ENCODE data around the gene NAT8L. TPM values are rescaled to one million over a fixed set of nuclear protein-coding genes. Genes with fewer than 3 reads are reported as not detected.

The NAT8L gene
- total RNA-seq, 1 donor from 2014 or later, result 1.2 TPM

- DNase-seq, result no peak
Observed at GRCh38 chr4:2045518-2045951, 13.6 kb upstream of the NAT8L start.

- DNase-seq, result no peak
Observed at GRCh38 chr4:2046031-2046961, 12.8 kb upstream of the NAT8L start.

- DNase-seq, result no peak
Observed at GRCh38 chr4:2047031-2047660, 12.0 kb upstream of the NAT8L start.

GRCh38 chr4:2047781-2048581 lies 11.1 kb upstream of the NAT8L start:
- no peak for DNase-seq

GRCh38 chr4:2048831-2049230 lies 10.3 kb upstream of the NAT8L start:
- DNase-seq, result no peak

GRCh38 chr4:2049381-2049780 lies 9.7 kb upstream of the NAT8L start:
- DNase-seq, result no peak

- no peak for DNase-seq
Observed at GRCh38 chr4:2049811-2050210, 9.3 kb upstream of the NAT8L start.

GRCh38 chr4:2051086-2051485 lies 8.0 kb upstream of the NAT8L start:
- no peak for DNase-seq

GRCh38 chr4:2054217-2054616 lies 4.9 kb upstream of the NAT8L start:
- no peak for DNase-seq

- DNase-seq, result no peak
Observed at GRCh38 chr4:2057382-2058065, 1.6 kb upstream of the NAT8L start.

- no peak for DNase-seq
Observed at GRCh38 chr4:2058264-2059045, 672 bp upstream of the NAT8L start.

- DNase-seq, result no peak
Observed at GRCh38 chr4:2059726-2060602, 837 bp downstream of the NAT8L start.

GRCh38 chr4:2060611-2061185 lies 1.6 kb downstream of the NAT8L start:
- no peak for DNase-seq

- DNase-seq, result no peak
Observed at GRCh38 chr4:2061186-2062131, 2.3 kb downstream of the NAT8L start.

GRCh38 chr4:2062168-2062807 lies 3.2 kb downstream of the NAT8L start:
- no peak for DNase-seq

GRCh38 chr4:2062808-2063524 lies 3.8 kb downstream of the NAT8L start:
- no peak for DNase-seq

GRCh38 chr4:2063557-2064275 lies 4.6 kb downstream of the NAT8L start:
- DNase-seq, result no peak

Data from skin of body (tissue), 2 donors.